NB4 (cell line): ENCODE results near the gene SCAPER.
"Not testable (repeated sequence)": the region's sequence is repeated elsewhere in the genome, so short reads cannot be mapped to it uniquely, and the experiment has no call there.

ENCODE experiments used
- DNase-seq: peaks from one replicate; pipeline ENCODE4 v3.0.0; 2010; ENCODE audit warnings: low read depth
- H3K4me3 ChIP-seq: one replicate; pipeline ENCODE4 v1.5.1; 2011; ENCODE audit warnings: mild to moderate bottlenecking, low read depth, low read length, moderate library complexity
- CTCF ChIP-seq: IDR thresholded peaks from one replicate; pipeline ENCODE4 v1.5.1; 2012; ENCODE audit warnings: low read depth, low read length
- MAX ChIP-seq: IDR thresholded peaks from 2 replicates; pipeline ENCODE4 v1.6.1; 2011; ENCODE audit warnings: low read depth, low read length
- MYC ChIP-seq: IDR thresholded peaks from 2 replicates; pipeline ENCODE4 v1.6.1; 2011; ENCODE audit warnings: low read depth, low read length
- POLR2A ChIP-seq: IDR thresholded peaks from 2 replicates; pipeline ENCODE4 v1.6.1; 2011; ENCODE audit warnings: mild to moderate bottlenecking; ENCODE audit not compliant: insufficient read length; ENCODE audit errors: extremely low read depth

SCAPER gene

GRCh38 chr15:76730262-76730661 lies 174.9 kb downstream of the SCAPER start:
- H3K4me3 ChIP-seq: no peak overlapping the region
- no peak for TF ChIP-seq MAX
- no peak for TF ChIP-seq CTCF
- no peak for DNase-seq

GRCh38 chr15:76718863-76719262 lies 186.3 kb downstream of the SCAPER start:
- TF ChIP-seq MYC: no peak
- TF ChIP-seq CTCF: no peak
- no peak for TF ChIP-seq POLR2A
- TF ChIP-seq MAX: no peak
- no peak overlapping the region for H3K4me3 ChIP-seq
- no peak for DNase-seq

- no peak for DNase-seq
- no peak overlapping the region for H3K4me3 ChIP-seq
- TF ChIP-seq MYC (no peak), CTCF (no peak), POLR2A (no peak), MAX (no peak)
Measured at GRCh38 chr15:76714950-76715349, 190.2 kb downstream of the SCAPER start.

GRCh38 chr15:76711351-76711827 lies 193.8 kb downstream of the SCAPER start:
- DNase-seq: no peak
- TF ChIP-seq MAX: no peak
- no peak overlapping the region for H3K4me3 ChIP-seq

GRCh38 chr15:76704032-76704431 lies 201.1 kb downstream of the SCAPER start:
- H3K4me3 ChIP-seq, DNase-seq: not testable (repeated sequence)

- TF ChIP-seq MYC (no peak), MAX (no peak), CTCF (no peak), POLR2A (no peak)
- no peak overlapping the region for H3K4me3 ChIP-seq
- no peak for DNase-seq
Measured at GRCh38 chr15:76696840-76697239, 208.3 kb downstream of the SCAPER start.

GRCh38 chr15:76692546-76692945 lies 212.6 kb downstream of the SCAPER start:
- H3K4me3 ChIP-seq, DNase-seq: not testable (repeated sequence)

GRCh38 chr15:76687592-76687991 lies 217.5 kb downstream of the SCAPER start:
- DNase-seq, H3K4me3 ChIP-seq: not testable (repeated sequence)
